PC-9 (cell line): Measurements from ENCODE around the gene NXN.

Experiments
- EZH2 ChIP-seq: fragments of 200-600 bp; sonication (generic); IDR thresholded peaks from 2 replicates; pipeline ENCODE4 v1.8.0; 2017; ENCODE audit warnings: antibody characterized with exemption, low read depth
- TF ChIP-seq, protein P1 (sequence below): fragments of 200-600 bp; sonication (generic); conservative IDR thresholded peaks from 2 replicates; pipeline ENCODE4 v1.6.1; 2017; ENCODE audit warnings: mixed run types, antibody characterized with exemption, mild to moderate bottlenecking, moderate library complexity

DNA sequence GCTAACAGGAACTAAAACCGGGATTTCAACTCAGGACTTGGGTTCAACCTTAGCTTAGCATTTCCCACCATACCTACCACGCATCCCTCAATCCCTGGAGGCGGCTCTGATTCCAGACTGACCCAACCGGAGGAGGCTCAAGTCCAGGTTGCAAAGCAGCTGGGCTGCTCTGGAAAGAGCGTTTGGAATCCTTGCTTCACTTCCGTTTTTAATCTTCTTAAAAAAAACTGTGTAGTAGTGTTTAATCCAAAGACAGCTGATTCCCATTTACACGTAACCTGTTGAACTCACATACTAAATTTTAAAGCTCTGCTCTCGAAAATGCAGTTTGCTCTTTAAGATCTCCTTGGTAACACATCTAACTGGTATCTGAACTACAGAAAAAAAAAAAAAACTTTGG lies 50.0 kb downstream of the NXN start:
- TF ChIP-seq, protein P1, sequence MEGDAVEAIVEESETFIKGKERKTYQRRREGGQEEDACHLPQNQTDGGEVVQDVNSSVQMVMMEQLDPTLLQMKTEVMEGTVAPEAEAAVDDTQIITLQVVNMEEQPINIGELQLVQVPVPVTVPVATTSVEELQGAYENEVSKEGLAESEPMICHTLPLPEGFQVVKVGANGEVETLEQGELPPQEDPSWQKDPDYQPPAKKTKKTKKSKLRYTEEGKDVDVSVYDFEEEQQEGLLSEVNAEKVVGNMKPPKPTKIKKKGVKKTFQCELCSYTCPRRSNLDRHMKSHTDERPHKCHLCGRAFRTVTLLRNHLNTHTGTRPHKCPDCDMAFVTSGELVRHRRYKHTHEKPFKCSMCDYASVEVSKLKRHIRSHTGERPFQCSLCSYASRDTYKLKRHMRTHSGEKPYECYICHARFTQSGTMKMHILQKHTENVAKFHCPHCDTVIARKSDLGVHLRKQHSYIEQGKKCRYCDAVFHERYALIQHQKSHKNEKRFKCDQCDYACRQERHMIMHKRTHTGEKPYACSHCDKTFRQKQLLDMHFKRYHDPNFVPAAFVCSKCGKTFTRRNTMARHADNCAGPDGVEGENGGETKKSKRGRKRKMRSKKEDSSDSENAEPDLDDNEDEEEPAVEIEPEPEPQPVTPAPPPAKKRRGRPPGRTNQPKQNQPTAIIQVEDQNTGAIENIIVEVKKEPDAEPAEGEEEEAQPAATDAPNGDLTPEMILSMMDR, result no peak
- TF ChIP-seq EZH2, result no peak
